GM19468 (cell line): ENCODE measurements around the gene BCKDHA.

Experiments
- ATAC-seq: cut with Tn5 transposase; IDR thresholded peaks from one replicate; pipeline ENCODE4 v1.9.1; 2021; ENCODE audit warnings: mild to moderate bottlenecking, moderate library complexity, moderate number of reproducible peaks; ENCODE audit not compliant: unreplicated experiment; ENCODE audit errors: extremely low read depth

BCKDHA gene

GRCh38 chr19:41397086-41398049 lies at the start of gene BCKDHA, which contains the start of gene EXOSC5:
TSS of gene BCKDHA (plus strand) at chr19:41397818. CDS start at chr19:41397828, 10 bp downstream.
TSS of gene EXOSC5 (minus strand) at chr19:41397359. CDS start at chr19:41397328, 31 bp downstream.
- ATAC-seq: peak; percentile 79

DNA sequence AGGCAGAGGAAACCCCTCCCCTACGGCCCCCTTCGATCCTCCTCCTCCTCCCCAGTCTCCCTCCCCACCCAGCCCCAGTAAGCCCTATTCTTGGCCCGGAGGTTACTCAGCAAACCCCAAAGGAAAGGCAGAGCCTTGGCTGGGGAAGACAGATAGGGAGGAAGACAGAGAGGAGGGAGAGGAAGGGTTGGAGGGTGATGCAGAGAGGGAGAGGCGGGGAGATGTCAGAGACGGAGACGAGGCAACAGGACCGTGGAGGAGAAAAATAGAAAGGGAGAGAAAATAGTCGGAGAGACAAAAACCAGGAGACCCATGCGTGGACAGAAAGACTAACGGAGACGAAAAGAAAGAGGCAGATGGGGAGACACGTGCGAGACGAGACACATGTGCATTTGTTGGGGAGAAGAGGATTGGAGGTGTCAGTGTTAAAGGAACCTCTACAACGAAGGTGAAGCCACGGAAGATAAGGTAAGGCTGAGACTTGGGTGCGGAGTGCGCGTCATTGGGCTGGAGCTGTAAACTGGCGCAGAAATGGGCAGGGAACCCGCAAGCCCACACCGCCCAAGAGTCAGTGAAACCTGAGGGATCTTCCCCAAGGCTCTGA lies 46.8 kb upstream of the BCKDHA start:
- no peak for ATAC-seq

GRCh38 chr19:41351339-41352245 lies 46.0 kb upstream of the BCKDHA start:
- peak; percentile 16 for ATAC-seq

DNA sequence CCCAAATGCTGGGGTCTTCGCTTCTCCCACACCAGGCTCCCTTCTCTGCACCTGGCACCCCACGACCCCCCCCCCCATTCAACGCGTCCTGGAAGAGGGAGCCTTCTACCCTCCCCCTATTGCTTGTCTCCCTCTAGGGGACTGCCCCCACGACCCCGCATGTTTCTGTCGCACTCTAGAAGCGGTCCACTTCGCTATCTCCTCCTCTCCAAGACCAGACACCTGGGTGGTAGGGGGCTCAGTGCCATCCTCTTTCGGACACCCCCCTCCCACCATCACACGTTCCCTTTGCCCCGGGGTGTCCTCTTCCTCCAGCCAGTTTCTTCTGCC lies 45.4 kb upstream of the BCKDHA start:
- no peak for ATAC-seq

- ATAC-seq: no peak
Observed at GRCh38 chr19:41352609-41353465, 44.8 kb upstream of the BCKDHA start.

GRCh38 chr19:41353466-41354342 lies 43.9 kb upstream of the BCKDHA start, which contains the start of gene TGFB1:
TSS of gene TGFB1 (minus strand) at chr19:41353922. CDS start at chr19:41353044, 878 bp downstream.
- ATAC-seq: peak; percentile 42

DNA sequence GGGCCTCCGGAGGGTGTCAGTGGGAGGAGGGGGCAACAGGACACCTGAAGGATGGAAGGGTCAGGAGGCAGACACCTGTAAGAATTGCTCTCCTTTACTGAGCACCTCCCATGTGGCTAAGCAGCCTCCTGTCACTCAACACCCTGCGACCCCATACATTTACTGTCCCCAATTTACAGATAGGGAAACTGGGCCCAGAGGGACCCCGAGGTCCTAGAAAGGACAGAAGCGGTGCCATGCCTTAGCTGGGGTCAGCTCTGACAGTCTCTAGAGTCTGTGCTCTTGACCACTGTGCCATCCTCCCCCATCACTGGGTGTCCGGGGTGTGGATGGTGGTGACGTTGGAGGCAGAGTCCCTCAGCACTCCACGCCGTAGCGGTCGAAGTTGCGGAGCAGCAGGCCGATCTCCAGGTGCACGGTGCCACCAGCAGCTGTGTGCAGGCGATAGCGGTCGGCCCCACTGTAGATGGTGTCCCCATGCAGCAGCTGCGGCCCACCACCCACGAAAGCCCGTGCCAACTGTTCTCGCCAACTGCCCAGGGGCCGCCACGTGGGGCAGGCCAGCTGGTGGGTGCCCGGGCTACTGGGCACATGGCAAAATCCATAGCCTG lies 43.2 kb upstream of the BCKDHA start:
- ATAC-seq: no peak

- ATAC-seq: no peak
Observed at GRCh38 chr19:41355035-41355434, 42.6 kb upstream of the BCKDHA start.

GRCh38 chr19:41355802-41356201 lies 41.8 kb upstream of the BCKDHA start:
- no peak for ATAC-seq

DNA sequence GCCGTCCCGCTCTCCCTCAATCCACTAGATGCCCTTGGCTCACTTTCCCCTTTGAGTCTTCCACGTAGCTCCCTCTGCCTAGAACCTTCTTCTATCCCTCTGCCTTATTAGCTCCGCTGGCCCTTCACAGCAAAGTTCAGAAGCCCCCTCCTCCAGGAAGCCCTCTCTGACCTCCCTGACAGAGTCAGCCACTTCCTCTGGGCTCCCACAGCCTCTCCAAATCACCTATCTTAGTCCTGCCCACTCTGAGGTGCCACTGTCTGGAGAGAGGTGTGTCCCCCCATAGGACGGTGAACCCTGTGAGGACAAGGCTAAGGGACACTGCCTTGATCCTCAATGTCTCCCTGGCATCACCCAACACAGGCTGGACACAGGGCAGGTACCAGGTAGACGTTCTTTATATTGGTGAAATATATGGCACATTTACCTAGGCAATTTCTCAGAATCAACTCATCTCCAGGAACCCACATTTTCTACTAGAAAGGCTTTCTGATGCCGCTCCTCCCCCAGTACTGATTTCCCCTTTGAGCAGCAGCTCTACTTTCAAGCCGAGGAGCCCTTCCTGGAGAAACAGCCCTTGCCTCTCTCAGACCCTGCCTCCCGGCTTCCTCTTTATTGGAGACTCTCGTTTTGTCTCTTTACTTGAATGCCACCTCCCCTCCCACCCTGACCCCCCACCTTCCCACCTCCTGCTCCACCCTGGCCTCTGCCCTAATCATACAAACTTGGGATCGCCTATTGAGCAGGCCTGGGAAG lies 40.5 kb upstream of the BCKDHA start:
- no peak for ATAC-seq

- no peak for ATAC-seq
Observed at GRCh38 chr19:41357746-41358145, 39.9 kb upstream of the BCKDHA start.

DNA sequence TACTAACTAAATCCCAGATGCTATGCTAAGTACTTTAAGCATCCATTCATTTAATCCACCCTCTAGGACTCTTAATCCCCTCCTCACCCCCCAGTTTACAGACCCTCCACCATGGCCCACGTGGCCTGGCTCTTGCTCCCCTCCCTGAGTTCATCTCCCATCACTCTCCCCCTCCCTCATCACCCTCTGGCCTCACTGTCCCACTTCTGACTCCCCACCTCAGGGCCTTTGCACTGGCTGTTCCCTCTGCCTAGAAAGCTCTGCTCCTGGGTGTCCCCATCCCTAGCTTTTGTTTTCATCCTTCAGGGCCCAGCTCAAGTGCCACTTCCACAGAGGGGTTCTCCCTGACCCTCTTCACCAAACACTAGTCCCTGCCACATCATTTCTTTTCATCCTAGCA lies 37.9 kb upstream of the BCKDHA start:
- ATAC-seq: no peak

GRCh38 chr19:41362143-41362847 lies 35.3 kb upstream of the BCKDHA start:
- no peak for ATAC-seq

GRCh38 chr19:41363371-41363752 lies 34.3 kb upstream of the BCKDHA start:
- no peak for ATAC-seq

DNA sequence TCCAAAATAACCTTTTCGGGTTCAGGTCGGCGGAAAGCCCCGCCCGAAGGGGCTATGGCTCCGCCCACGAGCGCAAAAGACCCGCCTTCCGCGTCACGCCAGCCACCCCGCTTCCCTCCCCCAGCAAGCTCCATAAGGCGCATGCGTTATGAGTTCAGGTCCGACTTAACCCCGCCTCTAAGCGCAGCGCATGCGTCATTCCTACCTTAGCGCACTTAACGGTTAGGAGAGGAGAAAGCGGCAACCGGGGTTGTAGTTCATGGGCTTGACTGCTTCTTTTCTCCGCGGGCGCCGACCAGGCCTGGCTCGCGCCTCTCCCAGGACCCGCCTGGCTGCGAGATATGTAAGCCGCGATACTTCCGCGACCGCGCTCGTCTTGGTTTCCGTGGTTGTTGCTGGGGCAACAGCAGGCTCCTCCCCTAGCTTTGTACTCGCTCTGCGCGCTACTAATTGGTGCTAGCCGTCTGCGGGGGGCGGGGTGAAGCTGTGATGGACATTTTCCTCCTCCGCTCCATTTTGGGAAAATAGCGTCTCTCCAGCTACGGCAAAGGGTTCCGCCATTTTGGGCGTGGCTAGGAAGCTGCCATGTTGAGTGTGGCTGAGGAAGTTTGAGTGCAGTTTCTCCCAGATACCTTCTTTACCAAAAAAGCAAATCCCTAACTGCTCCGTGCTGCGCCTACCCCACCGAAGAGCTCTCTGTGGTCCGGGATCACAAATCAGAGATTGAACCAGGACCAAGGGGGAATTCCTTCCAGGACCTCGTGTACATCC lies 33.7 kb upstream of the BCKDHA start, which contains the start of gene B9D2:
Gene B9D2, minus strand, starts transcription at position 397 of the 771 bp plus-strand sequence. CDS start 630 bp downstream, outside the sequence.
- ATAC-seq: peak; percentile 38
